ENCODE results near the gene IL17F. TPM values are rescaled to one million over a fixed set of nuclear protein-coding genes. Genes with fewer than 3 reads are reported as not detected.

The IL17F gene
- total RNA-seq, 2 donors from 2014 or later, result 0.32 TPM; not detected in 1

DNA sequence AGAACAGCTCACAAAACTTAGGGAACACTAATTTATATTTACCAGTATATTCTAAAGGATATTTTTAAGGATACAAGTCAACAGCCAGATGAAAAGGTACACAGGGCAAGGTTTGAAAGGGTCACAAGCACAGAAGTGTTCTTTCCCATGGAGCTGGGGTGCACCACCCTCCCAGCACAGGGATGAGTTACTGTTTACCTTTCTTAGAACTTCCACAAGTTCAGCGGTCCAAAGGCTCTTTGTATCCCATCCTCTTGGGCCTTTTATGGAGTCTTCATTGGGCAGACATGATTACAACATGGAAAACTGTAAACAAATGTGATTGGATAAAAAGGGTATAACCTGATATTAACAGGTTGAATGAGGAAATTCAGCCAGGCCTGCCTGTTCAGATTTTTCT lies 1.1 kb upstream of the IL17F start:
- Histone ChIP-seq H3K36me3 (no peaks in the 10 kb centered on the region), H3K9ac (ENCODE audit: low read depth in 2 of 2, low read length in 2 of 2) (no peak overlapping the region), H3K27me3 (no peaks in the 10 kb centered on the region), H3K4me1 (no peaks in the 10 kb centered on the region), H3K9me3 (no peaks in the 10 kb centered on the region), H3K4me3 (no peak overlapping the region), H3K27ac (no peak overlapping the region)
- intact Hi-C loops (cut with DNase I), result no loop called here
- TF ChIP-seq, protein P1, sequence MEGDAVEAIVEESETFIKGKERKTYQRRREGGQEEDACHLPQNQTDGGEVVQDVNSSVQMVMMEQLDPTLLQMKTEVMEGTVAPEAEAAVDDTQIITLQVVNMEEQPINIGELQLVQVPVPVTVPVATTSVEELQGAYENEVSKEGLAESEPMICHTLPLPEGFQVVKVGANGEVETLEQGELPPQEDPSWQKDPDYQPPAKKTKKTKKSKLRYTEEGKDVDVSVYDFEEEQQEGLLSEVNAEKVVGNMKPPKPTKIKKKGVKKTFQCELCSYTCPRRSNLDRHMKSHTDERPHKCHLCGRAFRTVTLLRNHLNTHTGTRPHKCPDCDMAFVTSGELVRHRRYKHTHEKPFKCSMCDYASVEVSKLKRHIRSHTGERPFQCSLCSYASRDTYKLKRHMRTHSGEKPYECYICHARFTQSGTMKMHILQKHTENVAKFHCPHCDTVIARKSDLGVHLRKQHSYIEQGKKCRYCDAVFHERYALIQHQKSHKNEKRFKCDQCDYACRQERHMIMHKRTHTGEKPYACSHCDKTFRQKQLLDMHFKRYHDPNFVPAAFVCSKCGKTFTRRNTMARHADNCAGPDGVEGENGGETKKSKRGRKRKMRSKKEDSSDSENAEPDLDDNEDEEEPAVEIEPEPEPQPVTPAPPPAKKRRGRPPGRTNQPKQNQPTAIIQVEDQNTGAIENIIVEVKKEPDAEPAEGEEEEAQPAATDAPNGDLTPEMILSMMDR (IDR thresholded peaks at IDR 0.05), result no peak
- DNase-seq, result no peak

DNA sequence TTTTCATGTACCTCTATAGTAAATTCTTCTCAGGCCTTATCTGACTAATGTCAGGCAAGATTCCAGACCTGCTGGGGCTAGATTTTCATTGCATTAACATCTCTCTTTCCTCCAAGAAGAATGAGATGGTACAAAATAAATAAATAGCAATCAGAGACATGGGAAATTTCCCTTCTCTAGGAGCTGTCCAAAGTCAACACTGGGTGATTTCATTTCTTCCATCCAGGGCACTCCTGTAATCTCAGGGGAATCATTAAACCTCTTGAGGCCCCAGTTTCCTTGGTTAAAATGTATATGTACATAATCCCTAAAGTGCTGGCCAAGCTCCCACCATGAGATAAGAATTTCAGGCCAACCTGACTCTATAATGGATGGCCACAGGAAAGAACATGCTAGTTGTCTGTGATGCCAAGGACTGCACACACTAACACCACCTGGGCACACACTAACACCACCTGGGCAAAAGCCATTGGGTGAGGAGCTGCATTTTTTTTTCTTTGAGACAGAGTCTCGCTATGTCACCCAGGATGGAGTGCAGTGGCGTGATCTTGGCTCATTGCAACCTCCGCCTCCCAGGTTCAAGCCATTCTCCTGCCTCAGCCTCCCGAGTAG lies 912 bp downstream of the IL17F start:
- Histone ChIP-seq H3K4me1 (no peaks in the 10 kb centered on the region), H3K9me3 (no peaks in the 10 kb centered on the region), H3K27me3 (no peaks in the 10 kb centered on the region), H3K9ac (ENCODE audit: low read depth in 2 of 2, low read length in 2 of 2) (no peak overlapping the region), H3K27ac (no peak overlapping the region), H3K36me3 (no peaks in the 10 kb centered on the region), H3K4me3 (no peak overlapping the region)
- TF ChIP-seq, protein P1 (IDR thresholded peaks at IDR 0.05), result no peak
- intact Hi-C loops (cut with DNase I), result no loop called here
- DNase-seq, result no peak

DNA sequence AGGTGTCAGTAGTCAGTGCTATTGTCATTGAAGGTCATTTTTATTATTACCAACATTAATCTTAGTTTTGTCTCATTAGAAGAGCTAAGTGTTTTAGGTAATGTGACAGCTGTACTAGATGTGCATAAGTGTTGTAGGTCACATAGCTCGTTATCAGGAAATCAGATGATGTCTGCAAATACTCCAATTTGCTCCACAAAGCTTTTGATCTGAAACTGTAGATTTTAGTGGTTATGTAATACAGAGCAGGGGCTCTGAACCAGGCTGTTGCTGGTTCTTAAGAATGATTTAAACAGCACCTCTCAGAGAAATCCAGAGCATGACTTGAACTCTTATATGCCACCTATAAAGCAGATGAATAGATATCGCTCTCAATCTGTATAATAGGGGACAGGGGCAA lies 2.5 kb downstream of the IL17F start:
- Histone ChIP-seq H3K4me3 (no peak overlapping the region), H3K9me3 (no peaks in the 10 kb centered on the region), H3K4me1 (no peaks in the 10 kb centered on the region), H3K27ac (no peak overlapping the region), H3K27me3 (no peaks in the 10 kb centered on the region), H3K36me3 (no peaks in the 10 kb centered on the region), H3K9ac (ENCODE audit: low read depth in 2 of 2, low read length in 2 of 2) (no peak overlapping the region)
- no peak for DNase-seq
- TF ChIP-seq, protein P1 (IDR thresholded peaks at IDR 0.05), result no peak
- intact Hi-C loops (cut with DNase I), result no loop called here

DNA sequence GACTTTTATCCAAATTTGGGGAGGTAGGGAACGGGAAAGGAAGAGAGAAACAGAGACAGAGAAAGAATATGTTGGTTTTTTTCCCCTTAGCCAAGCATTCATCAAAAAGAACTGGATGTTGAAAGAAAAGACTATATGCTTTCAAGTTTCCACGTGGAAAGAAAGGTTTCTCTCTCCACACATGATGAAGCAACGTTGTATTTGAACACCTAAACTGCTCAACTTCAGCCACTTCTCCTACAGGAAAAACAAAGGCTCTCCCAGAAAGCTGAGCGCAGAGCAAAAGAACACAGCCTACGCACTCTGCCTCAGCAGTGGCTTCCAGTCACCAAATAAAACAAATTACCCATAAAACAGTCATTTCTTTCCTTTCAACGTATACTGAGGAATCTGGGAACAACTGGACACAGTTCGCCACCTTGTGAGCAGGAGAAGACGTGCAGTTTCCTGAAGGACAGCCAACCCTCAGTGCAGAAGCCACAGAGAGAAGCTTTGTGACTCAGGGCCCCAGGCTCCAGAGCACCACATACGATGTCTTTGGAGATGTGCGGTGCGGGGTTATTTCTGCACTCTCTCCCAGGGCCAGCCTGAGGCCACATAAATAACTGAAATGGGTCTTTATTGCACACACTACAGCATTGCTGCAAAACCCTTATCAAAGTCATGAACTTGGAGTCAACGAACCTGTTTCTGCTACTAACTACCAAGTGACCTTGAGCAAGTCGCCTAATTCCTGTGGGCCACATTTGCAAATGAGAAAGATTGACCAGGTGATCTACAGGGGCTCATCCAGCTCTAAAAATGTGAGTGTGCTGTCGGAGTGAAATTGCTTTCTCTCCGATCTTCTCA lies 10.1 kb downstream of the IL17F start:
- no peaks in the 10 kb centered on the region for H3K27me3 ChIP-seq
- H3K36me3 ChIP-seq, result no peaks in the 10 kb centered on the region
- no peaks in the 10 kb centered on the region for H3K4me1 ChIP-seq
- TF ChIP-seq, protein P1 (IDR thresholded peaks at IDR 0.05), result peak; percentile 47
- H3K27ac ChIP-seq, result no peak overlapping the region
- DNase-seq, result peak; percentile 42
- no peaks in the 10 kb centered on the region for H3K9me3 ChIP-seq
- H3K9ac ChIP-seq (ENCODE audit: low read depth in 2 of 2, low read length in 2 of 2), result no peak overlapping the region
- H3K4me3 ChIP-seq, result no peak overlapping the region
- intact Hi-C loops (cut with DNase I), result loop anchor here (5.0 kb wide), 1 partner anchor 172 kb away; no protein-coding TSS in a partner anchor

DNA sequence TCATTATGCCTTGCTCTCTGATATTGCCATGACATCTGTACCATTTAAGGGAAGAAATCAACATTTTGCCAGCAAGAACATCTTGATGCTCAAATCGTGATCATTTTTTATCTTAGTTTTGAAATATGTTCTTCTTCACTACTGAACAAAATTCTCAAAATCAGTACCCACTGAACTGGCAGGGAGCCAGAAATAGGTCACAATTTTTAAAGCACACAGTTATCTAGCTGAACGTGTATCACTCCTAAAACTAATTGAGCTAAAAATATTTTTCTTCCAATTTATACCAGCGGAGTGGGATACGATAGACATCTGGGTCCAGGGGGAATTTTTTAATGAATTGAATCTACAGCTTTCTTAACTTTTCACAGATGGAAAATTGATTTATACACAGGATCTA lies 11.3 kb downstream of the IL17F start:
- H3K9ac ChIP-seq (ENCODE audit: low read depth in 2 of 2, low read length in 2 of 2), result no peak overlapping the region
- no peaks in the 10 kb centered on the region for H3K27me3 ChIP-seq
- TF ChIP-seq, protein P1 (IDR thresholded peaks at IDR 0.05), result no peak
- H3K4me1 ChIP-seq, result no peaks in the 10 kb centered on the region
- no peaks in the 10 kb centered on the region for H3K9me3 ChIP-seq
- intact Hi-C loops (cut with DNase I), result loop anchor here (5.0 kb wide), 1 partner anchor 171 kb away; no protein-coding TSS in a partner anchor
- H3K27ac ChIP-seq, result no peak overlapping the region
- DNase-seq, result no peak
- no peak overlapping the region for H3K4me3 ChIP-seq
- no peaks in the 10 kb centered on the region for H3K36me3 ChIP-seq

Measured in colonic mucosa (tissue), 4 donors.